PC-3 (cell line): ENCODE results near the gene DAP3. TPM values are rescaled to one million over a fixed set of nuclear protein-coding genes. Genes with fewer than 3 reads are reported as not detected.
"Not testable (repeated sequence)": the region's sequence is repeated elsewhere in the genome, so short reads cannot be mapped to it uniquely, and the experiment has no call there.

ENCODE experiments used
- ATAC-seq: fragments of 200-7000 bp; cut with Tn5 transposase; 2 replicates; pipeline ENCODE4 v1.9.1; 2020; ENCODE audit warnings: mild to moderate bottlenecking, moderate library complexity
- BruUV-seq: library from RNA; stranded (reverse); fragments of 400-500 nt; replicated peaks from 2 replicates; lab custom pipeline; 2021; lab: Mats Ljungman, UMichigan
- CTCF ChIA-PET: fragments of 300-600 bp; sonication (Branson Sonifier 250); formaldehyde crosslinking; loops from one replicate; lab custom pipeline; 2022; ENCODE audit warnings: antibody characterized with exemption; lab: Charles Lee
- POLR2A ChIA-PET: fragments of 300-600 bp; sonication (Branson Sonifier 250); formaldehyde crosslinking; loops from one replicate; lab custom pipeline; 2022; ENCODE audit warnings: antibody characterized with exemption; ENCODE audit not compliant: unreplicated experiment; lab: Charles Lee
- DNase-seq: peaks from one replicate; pipeline ENCODE4 v3.0.0-alpha.2; 2015
- H2AFZ ChIP-seq: fragments of 300-600 bp; sonication (generic); 2 replicates; pipeline ENCODE4 v1.6.0; 2016; ENCODE audit warnings: antibody characterized with exemption, low read length
- H3F3A ChIP-seq: fragments of 300-600 bp; sonication (generic); one replicate; pipeline ENCODE4 v1.6.0; 2017; ENCODE audit warnings: antibody characterized with exemption, low read length, control low read depth, mild to moderate bottlenecking; ENCODE audit not compliant: unreplicated experiment
- H3K27ac ChIP-seq: fragments of 300-600 bp; sonication (generic); 2 replicates; pipeline ENCODE4 v1.5.1; 2016; ENCODE audit warnings: mild to moderate bottlenecking, low read length
- H3K27me3 ChIP-seq: fragments of 300-600 bp; sonication (generic); 2 replicates; pipeline ENCODE4 v1.6.1; 2016; ENCODE audit warnings: low read length, mixed read lengths
- H3K36me3 ChIP-seq: fragments of 300-600 bp; sonication (generic); 2 replicates; pipeline ENCODE4 v1.6.1; 2016; ENCODE audit warnings: low read depth, mixed run types, low read length, mixed read lengths
- H3K4me1 ChIP-seq: fragments of 300-600 bp; sonication (generic); 2 replicates; pipeline ENCODE4 v1.5.1; 2016; ENCODE audit warnings: low read length; ENCODE audit not compliant: insufficient read depth
- H3K4me2 ChIP-seq: fragments of 300-600 bp; sonication (generic); 2 replicates; pipeline ENCODE4 v1.6.0; 2016; ENCODE audit warnings: low read length
- H3K4me3 ChIP-seq: fragments of 300-600 bp; sonication (generic); 2 replicates; pipeline ENCODE4 v1.5.1; 2016; ENCODE audit warnings: mild to moderate bottlenecking, low read length, mixed read lengths
- H3K79me2 ChIP-seq: fragments of 300-600 bp; sonication (generic); 2 replicates; pipeline ENCODE4 v1.6.1; 2017; ENCODE audit warnings: low read length, mixed read lengths
- H3K9ac ChIP-seq: fragments of 300-600 bp; sonication (generic); 2 replicates; pipeline ENCODE4 v1.6.0; 2016; ENCODE audit warnings: mild to moderate bottlenecking, low read length
- H3K9me2 ChIP-seq: fragments of 300-600 bp; sonication (generic); replicated peaks from 2 replicates; pipeline ENCODE4 v1.6.1; 2016; ENCODE audit warnings: mixed run types, low read length, mixed read lengths
- H3K9me3 ChIP-seq: fragments of 300-600 bp; sonication (generic); 2 replicates; pipeline ENCODE4 v1.6.1; 2016; ENCODE audit warnings: low read length, mixed read lengths
- H4K20me1 ChIP-seq: fragments of 300-600 bp; sonication (generic); 2 replicates; pipeline ENCODE4 v1.6.1; 2016; ENCODE audit warnings: low read length, mixed read lengths
- EZH2 ChIP-seq: fragments of 300-600 bp; sonication (generic); IDR thresholded peaks from one replicate; pipeline ENCODE4 v1.6.1; 2017; ENCODE audit warnings: antibody characterized with exemption, mild to moderate bottlenecking, low read length; ENCODE audit not compliant: unreplicated experiment
- EZH2phosphoT487 ChIP-seq: fragments of 300-600 bp; sonication (generic); IDR thresholded peaks from 2 replicates; pipeline ENCODE4 v1.6.1; 2018; ENCODE audit warnings: mild to moderate bottlenecking, antibody characterized with exemption, low read length, borderline replicate concordance
- intact Hi-C: fragments of 100-400 bp; cut with micrococcal nuclease; formaldehyde crosslinking; loops from 2 replicates; pipeline ENCODE4 v1.9.0; 2023
- total RNA-seq: library from RNA; depleted of rRNA; stranded (reverse); fragments of >200 nt; gene quantifications from 2 replicates; pipeline ENCODE4 v1.2.3, GENCODE V29; 2014
- TF ChIP-seq, protein P1 (sequence below): fragments of 300-600 bp; sonication (generic); conservative IDR thresholded peaks from 2 replicates; pipeline ENCODE4 v1.5.1; 2017; ENCODE audit warnings: antibody characterized with exemption, low read depth, mild to moderate bottlenecking, low read length

Gene DAP3
- total RNA-seq, 1 experiment from 2014 or later, result 144 TPM

DNA sequence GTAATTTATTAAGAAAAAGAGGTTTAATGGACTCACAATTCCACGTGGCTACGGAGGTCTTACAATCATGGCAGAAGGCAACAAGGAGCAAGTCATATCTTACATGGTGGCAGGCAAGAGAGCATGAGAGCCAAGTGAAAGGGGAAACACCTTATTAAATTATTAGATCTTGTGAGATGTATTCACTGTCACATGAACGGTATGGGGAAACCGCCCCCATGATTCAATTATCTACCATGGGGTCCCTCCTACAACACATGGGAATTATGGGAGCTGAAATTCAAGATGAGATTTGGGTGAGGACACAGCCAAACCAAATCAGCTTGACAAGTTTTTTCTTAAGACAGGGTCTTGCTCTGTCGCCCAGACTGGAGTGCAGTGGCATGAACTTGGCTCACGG lies 14.3 kb downstream of the DAP3 start:
- H3F3A ChIP-seq, result no peaks in the 10 kb centered on the region
- H3K4me3 ChIP-seq, result no peak overlapping the region
- no peaks in the 10 kb centered on the region for H3K27me3 ChIP-seq
- intact Hi-C loops, result no loop called here
- no peak overlapping the region for H3K9ac ChIP-seq
- ChIA-PET POLR2A (no interaction called here), CTCF (no interaction called here)
- no peak overlapping the region for H2AFZ ChIP-seq
- no peak overlapping the region for H3K4me2 ChIP-seq
- H3K27ac ChIP-seq, result no peak overlapping the region
- H3K9me3 ChIP-seq, result no peaks in the 10 kb centered on the region
- TF ChIP-seq, protein P1, sequence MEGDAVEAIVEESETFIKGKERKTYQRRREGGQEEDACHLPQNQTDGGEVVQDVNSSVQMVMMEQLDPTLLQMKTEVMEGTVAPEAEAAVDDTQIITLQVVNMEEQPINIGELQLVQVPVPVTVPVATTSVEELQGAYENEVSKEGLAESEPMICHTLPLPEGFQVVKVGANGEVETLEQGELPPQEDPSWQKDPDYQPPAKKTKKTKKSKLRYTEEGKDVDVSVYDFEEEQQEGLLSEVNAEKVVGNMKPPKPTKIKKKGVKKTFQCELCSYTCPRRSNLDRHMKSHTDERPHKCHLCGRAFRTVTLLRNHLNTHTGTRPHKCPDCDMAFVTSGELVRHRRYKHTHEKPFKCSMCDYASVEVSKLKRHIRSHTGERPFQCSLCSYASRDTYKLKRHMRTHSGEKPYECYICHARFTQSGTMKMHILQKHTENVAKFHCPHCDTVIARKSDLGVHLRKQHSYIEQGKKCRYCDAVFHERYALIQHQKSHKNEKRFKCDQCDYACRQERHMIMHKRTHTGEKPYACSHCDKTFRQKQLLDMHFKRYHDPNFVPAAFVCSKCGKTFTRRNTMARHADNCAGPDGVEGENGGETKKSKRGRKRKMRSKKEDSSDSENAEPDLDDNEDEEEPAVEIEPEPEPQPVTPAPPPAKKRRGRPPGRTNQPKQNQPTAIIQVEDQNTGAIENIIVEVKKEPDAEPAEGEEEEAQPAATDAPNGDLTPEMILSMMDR, result no peak
- H3K79me2 ChIP-seq, result peaks cover 87% of the 10 kb centered on the region
- ATAC-seq (no peak), DNase-seq (no peak)
- no peaks in the 10 kb centered on the region for H3K9me2 ChIP-seq
- peaks cover 7% of the 10 kb centered on the region; the same call in 1 of the 2 replicates for H3K36me3 ChIP-seq
- no TSS peak for BruUV-seq
- H3K4me1 ChIP-seq, result peaks cover 10% of the 10 kb centered on the region; the same call in 1 of the 2 replicates
- peaks cover 18% of the 10 kb centered on the region for H4K20me1 ChIP-seq

DNA sequence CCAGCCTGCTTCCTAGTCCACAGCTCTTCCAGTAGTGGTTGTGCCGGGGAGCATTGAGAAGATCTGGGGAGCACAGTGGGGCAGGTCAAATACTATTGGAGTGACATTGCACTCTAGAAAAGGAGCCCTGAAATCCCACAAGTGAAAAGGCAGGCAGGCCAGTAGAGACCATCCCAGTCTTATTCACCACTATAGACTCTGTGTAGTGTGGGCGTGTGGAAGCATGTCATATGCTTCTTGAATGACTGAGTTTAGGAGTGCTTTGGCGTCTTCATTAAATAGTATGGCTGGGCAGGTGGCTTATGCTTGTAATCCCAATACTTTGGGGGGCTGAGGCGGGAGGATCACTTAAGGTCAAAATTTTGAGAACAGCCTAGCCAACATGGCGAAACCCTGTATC lies 15.5 kb downstream of the DAP3 start:
- BruUV-seq, POLR2A ChIA-PET, CTCF ChIA-PET, H3K9ac ChIP-seq, H3K9me2 ChIP-seq, H3K36me3 ChIP-seq, H3K27ac ChIP-seq, H3K9me3 ChIP-seq, H2AFZ ChIP-seq, intact Hi-C loops, DNase-seq, ATAC-seq, H3K4me3 ChIP-seq, H3K27me3 ChIP-seq, H3F3A ChIP-seq, H3K4me1 ChIP-seq, H3K4me2 ChIP-seq: not testable (repeated sequence)
- Histone ChIP-seq H3K79me2 (peaks cover 87% of the 10 kb centered on the region), H4K20me1 (peaks cover 16% of the 10 kb centered on the region)

DNA sequence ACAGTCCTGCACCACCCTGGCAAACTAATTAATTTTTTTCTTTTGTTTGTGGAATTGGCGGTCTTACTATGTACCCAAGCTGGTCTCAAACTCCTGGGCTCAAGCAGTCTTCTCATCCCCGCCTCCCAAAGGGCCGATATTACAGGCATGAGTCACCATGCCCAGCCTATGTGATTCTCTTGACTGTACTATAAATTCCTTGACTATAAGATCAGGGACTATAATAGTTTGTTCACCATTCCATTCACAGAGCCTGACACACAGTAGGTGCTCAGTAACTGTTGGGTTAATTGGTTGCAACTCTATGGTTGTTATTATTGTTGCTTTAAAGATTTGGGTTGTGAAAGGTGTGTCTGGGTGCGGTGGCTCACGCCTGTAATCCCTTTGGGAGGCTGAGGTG lies 17.2 kb downstream of the DAP3 start:
- intact Hi-C loops, result no loop called here
- no peak for TF ChIP-seq EZH2phosphoT487
- TF ChIP-seq, protein P1, result no peak
- no peak for TF ChIP-seq EZH2
- Histone ChIP-seq H4K20me1 (peaks cover 16% of the 10 kb centered on the region), H3K4me3 (no peak overlapping the region), H3K79me2 (peaks cover 81% of the 10 kb centered on the region), H3K4me1 (peaks cover 6% of the 10 kb centered on the region; the same call in 1 of the 2 replicates), H3F3A (no peaks in the 10 kb centered on the region), H3K27me3 (no peaks in the 10 kb centered on the region), H3K9ac (no peak overlapping the region), H3K4me2 (no peak overlapping the region), H3K9me3 (no peaks in the 10 kb centered on the region), H3K9me2 (no peaks in the 10 kb centered on the region), H3K27ac (no peak overlapping the region), H3K36me3 (peaks cover 3% of the 10 kb centered on the region; the same call in 1 of the 2 replicates), H2AFZ (no peak overlapping the region)
- ChIA-PET CTCF (no interaction called here), POLR2A (no interaction called here)
- BruUV-seq, result no TSS peak
- ATAC-seq (peak; percentile 89), DNase-seq (peak; percentile 73)
